HEK293T (cell line): Measurements from ENCODE around the gene EPS8.
"Not testable (repeated sequence)": the region's sequence is repeated elsewhere in the genome, so short reads cannot be mapped to it uniquely, and the experiment has no call there.

ENCODE experiments used
- CTCF ChIA-PET: fragments of 350-600 bp; formaldehyde crosslinking; extraction: SDS; loops from one replicate; lab custom pipeline; 2021; ENCODE audit warnings: antibody characterized with exemption, inconsistent platforms; lab: Yijun Ruan, JAX
- POLR2A ChIA-PET: fragments of 350-600 bp; formaldehyde crosslinking; extraction: SDS; loops from one replicate; lab custom pipeline; 2020; ENCODE audit warnings: antibody characterized with exemption, inconsistent platforms; lab: Yijun Ruan, JAX
- DNase-seq: peaks from one replicate; pipeline ENCODE4 v3.0.0; 2012; ENCODE audit warnings: mixed read lengths; ENCODE audit errors: extremely low spot score
- ARNT ChIP-seq: fragments of 450-650 bp; IDR thresholded peaks from 2 replicates; pipeline ENCODE4 v1.6.1; 2017; ENCODE audit warnings: mild to moderate bottlenecking
- BHLHE40 ChIP-seq: fragments of 450-650 bp; IDR thresholded peaks from 2 replicates; pipeline ENCODE4 v1.6.1; 2016; ENCODE audit warnings: mild to moderate bottlenecking, moderate library complexity, borderline replicate concordance
- CTBP1 ChIP-seq: fragments of 450-650 bp; IDR thresholded peaks from 2 replicates; pipeline ENCODE4 v1.6.1; 2016; ENCODE audit warnings: borderline replicate concordance
- ELF4 ChIP-seq: fragments of 450-650 bp; IDR thresholded peaks from 2 replicates; pipeline ENCODE4 v1.6.1; 2017; ENCODE audit warnings: antibody characterized with exemption
- FOXA1 ChIP-seq: fragments of 450-650 bp; IDR thresholded peaks from 2 replicates; pipeline ENCODE4 v1.6.1; 2016; ENCODE audit warnings: mild to moderate bottlenecking
- FOXK2 ChIP-seq: fragments of 450-650 bp; IDR thresholded peaks from 2 replicates; pipeline ENCODE4 v1.6.1; 2016; ENCODE audit warnings: mild to moderate bottlenecking
- FOXM1 ChIP-seq: fragments of 450-650 bp; IDR thresholded peaks from 2 replicates; pipeline ENCODE4 v1.6.1; 2017; ENCODE audit warnings: mild to moderate bottlenecking, borderline replicate concordance
- HDGF ChIP-seq: fragments of 450-650 bp; IDR thresholded peaks from 2 replicates; pipeline ENCODE4 v1.6.1; 2017; ENCODE audit warnings: antibody characterized with exemption, borderline replicate concordance
- L3MBTL2 ChIP-seq: fragments of 450-650 bp; conservative IDR thresholded peaks from 2 replicates; pipeline ENCODE4 v1.6.1; 2016; ENCODE audit warnings: mild to moderate bottlenecking
- LEF1 ChIP-seq: fragments of 450-650 bp; IDR thresholded peaks from 2 replicates; pipeline ENCODE4 v1.6.1; 2017; ENCODE audit warnings: mild to moderate bottlenecking, borderline replicate concordance
- NFRKB ChIP-seq: fragments of 450-650 bp; IDR thresholded peaks from 2 replicates; pipeline ENCODE4 v1.6.1; 2016; ENCODE audit warnings: mild to moderate bottlenecking, moderate library complexity
- PKNOX1 ChIP-seq: fragments of 450-650 bp; IDR thresholded peaks from 2 replicates; pipeline ENCODE4 v1.6.1; 2016
- SP1 ChIP-seq: fragments of 450-650 bp; IDR thresholded peaks from 2 replicates; pipeline ENCODE4 v1.6.1; 2017
- SUZ12 ChIP-seq: fragments of 450-650 bp; IDR thresholded peaks from 2 replicates; pipeline ENCODE4 v1.6.1; 2016; ENCODE audit warnings: mild to moderate bottlenecking
- TARDBP ChIP-seq: fragments of 450-650 bp; IDR thresholded peaks from 2 replicates; pipeline ENCODE4 v1.6.1; 2016
- ZNF384 ChIP-seq: fragments of 450-650 bp; IDR thresholded peaks from 2 replicates; pipeline ENCODE4 v1.6.1; 2016

Gene EPS8

DNA sequence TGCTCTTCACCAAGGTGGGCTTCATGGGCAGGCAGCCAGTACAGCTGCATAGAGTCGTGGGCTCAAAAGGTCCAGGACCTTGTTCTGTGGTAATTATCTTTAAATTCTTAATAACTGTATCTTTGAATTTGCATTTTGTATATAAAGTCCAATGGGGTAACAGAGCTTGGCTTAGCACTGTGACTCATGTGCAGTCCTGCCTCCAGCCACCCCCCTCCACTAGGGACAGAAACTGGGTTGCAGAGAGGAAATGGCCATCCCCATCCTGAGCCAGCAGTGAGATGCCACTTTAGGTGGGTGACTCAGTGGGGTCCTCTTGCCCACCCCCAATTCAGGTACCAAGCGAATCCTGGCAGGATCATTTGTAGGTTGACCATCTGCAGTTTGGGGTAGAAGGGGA is 48.1 kb downstream of the EPS8 start:
- POLR2A ChIA-PET = no interaction called here
- CTCF ChIA-PET = interaction anchor here (0.6 kb wide), 1 partner anchor 319 kb away, joined by 3 read pairs; no protein-coding TSS in a partner anchor
- DNase-seq = no peak
- no peak for TF ChIP-seq PKNOX1
- no peak for TF ChIP-seq LEF1
- no peak for TF ChIP-seq CTBP1
- TF ChIP-seq NFRKB = no peak
- TF ChIP-seq L3MBTL2 = no peak
- no peak for TF ChIP-seq SUZ12
- TF ChIP-seq SP1 = no peak
- TF ChIP-seq ELF4 = no peak
- no peak for TF ChIP-seq FOXK2
- TF ChIP-seq BHLHE40 = no peak
- no peak for TF ChIP-seq HDGF
- TF ChIP-seq FOXA1 = no peak
- no peak for TF ChIP-seq TARDBP
- TF ChIP-seq ARNT = no peak
- TF ChIP-seq FOXM1 = no peak
- no peak for TF ChIP-seq ZNF384

- POLR2A ChIA-PET, DNase-seq, CTCF ChIA-PET: not testable (repeated sequence)
Observed at GRCh38 chr12:15740389-15740788, 48.8 kb downstream of the EPS8 start.

DNA sequence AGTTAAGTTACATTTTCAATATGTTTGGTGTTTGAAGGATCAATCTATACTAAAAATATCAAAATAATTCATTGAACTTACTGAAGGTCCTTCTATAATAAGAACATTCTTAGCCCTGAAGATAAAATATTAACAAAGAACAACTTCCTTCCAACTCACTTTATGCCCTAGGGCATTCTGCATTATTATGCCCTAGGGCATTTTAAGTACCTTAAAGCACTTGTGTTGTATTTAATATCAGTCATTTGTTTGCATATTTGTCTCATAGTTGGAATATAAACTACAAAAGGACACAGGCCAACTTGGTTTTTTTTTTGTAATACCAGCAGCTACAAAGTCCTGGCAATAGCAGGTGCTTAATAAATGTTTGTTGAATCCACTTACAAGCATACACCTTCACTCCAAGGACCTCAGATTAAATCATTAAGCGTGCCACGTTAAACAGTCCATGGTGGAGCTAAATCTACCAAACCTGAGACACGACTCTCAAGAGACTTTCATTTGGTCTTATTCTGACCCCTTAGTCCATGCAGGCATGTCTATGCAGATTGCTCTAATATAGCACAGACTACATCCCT is 50.7 kb downstream of the EPS8 start:
- POLR2A ChIA-PET = no interaction called here
- CTCF ChIA-PET = no interaction called here
- DNase-seq = no peak
- TF ChIP-seq FOXA1 (no peak), HDGF (no peak)

DNA sequence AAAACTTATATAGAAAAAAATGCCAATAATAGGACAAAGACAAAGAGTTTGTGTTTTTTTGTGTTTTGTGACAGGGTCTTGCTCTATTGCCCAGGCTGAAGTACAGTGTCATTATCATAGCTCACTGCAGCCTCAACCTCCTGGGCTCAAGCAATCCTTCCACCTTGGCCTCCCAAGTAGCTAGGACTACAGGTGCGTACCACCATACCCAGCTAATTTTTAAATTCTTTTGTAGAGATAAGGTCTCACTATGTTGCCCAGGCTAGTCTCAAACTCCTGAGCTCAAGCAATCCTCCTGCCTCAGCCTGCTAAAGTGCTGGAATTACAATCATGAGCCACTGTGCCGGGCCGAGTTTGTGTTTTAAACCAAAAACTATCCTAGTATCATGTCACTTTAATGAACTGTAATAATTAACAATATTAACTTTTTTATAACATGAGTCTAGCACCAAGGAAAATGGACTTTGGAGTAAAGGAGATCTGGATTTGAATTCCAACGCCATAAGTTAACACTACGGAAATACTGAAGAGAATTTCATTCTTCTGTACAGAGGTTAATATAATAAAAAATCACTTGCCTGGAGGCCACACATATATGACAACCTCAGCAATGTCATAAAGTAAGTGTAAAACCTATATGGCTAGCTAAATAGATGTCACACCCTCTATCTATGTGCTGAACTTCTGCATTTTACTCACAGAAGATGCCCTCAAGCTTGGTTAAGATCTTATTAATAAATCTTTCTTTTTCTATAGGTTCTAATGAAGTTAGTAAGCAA is 53.2 kb downstream of the EPS8 start:
- TF ChIP-seq ELF4 (no peak), FOXK2 (no peak), BHLHE40 (no peak), FOXA1 (no peak), FOXM1 (no peak), HDGF (no peak), ZNF384 (no peak), CTBP1 (no peak), ARNT (no peak), SP1 (no peak), SUZ12 (no peak), LEF1 (no peak)
- ChIA-PET CTCF (no interaction called here), POLR2A (no interaction called here)
- no peak for DNase-seq

GRCh38 chr12:15733136-15733535 is 56.1 kb downstream of the EPS8 start:
- POLR2A ChIA-PET = no interaction called here
- DNase-seq = no peak
- CTCF ChIA-PET = no interaction called here
- TF ChIP-seq ELF4 (no peak), CTBP1 (no peak), HDGF (no peak), LEF1 (no peak), ARNT (no peak), PKNOX1 (no peak), FOXK2 (no peak), SP1 (no peak), BHLHE40 (no peak), NFRKB (no peak), FOXA1 (no peak), SUZ12 (no peak), L3MBTL2 (no peak), TARDBP (no peak), ZNF384 (no peak)

DNA sequence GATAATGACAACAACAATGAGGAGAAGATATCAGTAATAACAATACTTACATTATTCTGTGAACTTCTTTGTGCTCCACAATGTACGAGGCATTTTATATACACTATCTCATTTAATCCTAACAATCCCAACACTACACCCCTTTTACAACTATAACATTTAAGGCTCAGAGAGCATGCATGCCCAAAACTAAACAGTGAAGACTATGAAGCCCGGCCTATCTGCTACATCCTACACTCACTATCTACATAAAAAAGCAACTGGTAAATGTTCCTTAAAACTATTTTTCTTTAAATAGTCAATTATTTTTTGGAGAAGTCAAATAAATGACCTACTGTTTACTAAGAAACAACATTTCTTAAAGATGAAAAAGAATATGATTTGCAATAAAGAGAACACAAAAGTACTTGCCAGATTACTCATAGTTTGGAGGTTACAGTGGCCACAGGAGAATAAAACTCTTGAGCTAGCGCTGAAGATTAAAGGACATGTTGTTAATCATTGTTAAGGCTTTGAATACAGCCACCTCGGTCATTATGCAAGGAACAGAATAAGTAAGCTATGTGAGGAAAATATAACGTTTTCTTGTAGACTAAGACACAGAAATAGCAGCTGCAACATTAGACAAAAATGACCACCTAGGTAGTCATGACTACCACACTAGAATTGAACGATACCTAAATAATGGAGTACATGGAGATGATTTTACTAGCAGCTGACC is 56.7 kb downstream of the EPS8 start:
- ChIA-PET CTCF (interaction anchor here (0.5 kb wide), 1 partner anchor 306 kb away, joined by 3 read pairs; no protein-coding TSS in a partner anchor), POLR2A (no interaction called here)
- TF ChIP-seq PKNOX1 (no peak), CTBP1 (no peak), L3MBTL2 (no peak), BHLHE40 (no peak), ARNT (no peak), TARDBP (no peak), NFRKB (no peak), LEF1 (no peak), FOXM1 (no peak)
- DNase-seq = no peak
